Mucosa of rectum (tissue), 2 donors: Measurements from ENCODE around the gene AGBL3.

ENCODE experiments used
- H3K27ac ChIP-seq, 2 donors: one replicate each; pipeline ENCODE4 v1.7.0; 2013; ENCODE audit warnings: inconsistent platforms in 2 of 2, low read depth in 2 of 2, low read length in 2 of 2
- H3K27me3 ChIP-seq, 2 donors: one replicate each; pipeline ENCODE4 v1.7.0; 2013; ENCODE audit warnings: low read length in 2 of 2; ENCODE audit not compliant: control insufficient read depth in 2 of 2, insufficient read depth in 2 of 2
- H3K36me3 ChIP-seq, 2 donors: one replicate each; pipeline ENCODE4 v1.7.0; 2013; ENCODE audit warnings: low read length in 2 of 2; ENCODE audit not compliant: control insufficient read depth in 2 of 2, insufficient read depth in 2 of 2
- H3K4me1 ChIP-seq, 2 donors: one replicate each; pipeline ENCODE4 v1.7.0; 2013; ENCODE audit warnings: low read length in 2 of 2, mild to moderate bottlenecking in 1 of 2; ENCODE audit not compliant: control insufficient read depth in 2 of 2, insufficient read depth in 2 of 2
- H3K4me3 ChIP-seq, 2 donors: one replicate each; pipeline ENCODE4 v1.7.0; 2013; ENCODE audit warnings: low read length in 2 of 2
- H3K9ac ChIP-seq, 2 donors: one replicate each; pipeline ENCODE4 v1.7.0; 2013; ENCODE audit warnings: low read length in 2 of 2, low read depth in 1 of 2, mild to moderate bottlenecking in 1 of 2
- H3K9me3 ChIP-seq, 2 donors: one replicate each; pipeline ENCODE4 v1.7.0; 2013; ENCODE audit warnings: low read length in 2 of 2; ENCODE audit not compliant: control insufficient read depth in 2 of 2
- donor health status: healthy.
- donor health status: Normal muscosa, but diverticular disease.

The AGBL3 gene

GRCh38 chr7:134986363-134987251 is at the start of gene AGBL3:
Gene AGBL3, plus strand, starts transcription at chr7:134986508. Its CDS starts 1,426 bp downstream, at chr7:134987934.
- Histone ChIP-seq H3K9me3 (no peaks in the 10 kb centered on the region), H3K27me3 (no peaks in the 10 kb centered on the region), H3K4me3 (peak within 1 kb of the TSS; percentile 91 to 96), H3K4me1 (peaks cover 0 to 2% of the 10 kb centered on the region in 2 donors), H3K36me3 (no peaks in the 10 kb centered on the region), H3K9ac (peak within 1 kb of the TSS; percentile 86 to 88), H3K27ac (peak within 1 kb of the TSS; percentile 84 to 90)

GRCh38 chr7:134936893-134937510 is 49.3 kb upstream of the AGBL3 start:
- Histone ChIP-seq H3K9me3 (no peaks in the 10 kb centered on the region), H3K27me3 (no peaks in the 10 kb centered on the region), H3K4me3 (no peak overlapping the region), H3K36me3 (no peaks in the 10 kb centered on the region), H3K27ac (no peak overlapping the region), H3K9ac (no peak overlapping the region), H3K4me1 (no peaks in the 10 kb centered on the region)

- Histone ChIP-seq H3K36me3 (no peaks in the 10 kb centered on the region), H3K4me3 (no peak overlapping the region), H3K27ac (no peak overlapping the region), H3K9ac (no peak overlapping the region), H3K27me3 (no peaks in the 10 kb centered on the region), H3K4me1 (no peaks in the 10 kb centered on the region), H3K9me3 (no peaks in the 10 kb centered on the region)
These were observed 48.2 kb upstream of the AGBL3 start for GRCh38 chr7:134938141-134938540.

GRCh38 chr7:134939136-134939535 is 47.2 kb upstream of the AGBL3 start:
- Histone ChIP-seq H3K36me3 (no peaks in the 10 kb centered on the region), H3K4me1 (no peaks in the 10 kb centered on the region), H3K27ac (no peak overlapping the region), H3K27me3 (no peaks in the 10 kb centered on the region), H3K9ac (no peak overlapping the region), H3K4me3 (no peak overlapping the region), H3K9me3 (no peaks in the 10 kb centered on the region)

- no peaks in the 10 kb centered on the region for H3K27me3 ChIP-seq
- H3K4me3 ChIP-seq, result no peak overlapping the region
- no peaks in the 10 kb centered on the region for H3K36me3 ChIP-seq
- H3K9ac ChIP-seq, result no peak overlapping the region
- no peak overlapping the region for H3K27ac ChIP-seq
- H3K9me3 ChIP-seq, result no peaks in the 10 kb centered on the region
- no peaks in the 10 kb centered on the region for H3K4me1 ChIP-seq
These were observed 45.6 kb upstream of the AGBL3 start for GRCh38 chr7:134940729-134941128.

- H3K4me3 ChIP-seq, result no peak overlapping the region
- H3K4me1 ChIP-seq, result no peaks in the 10 kb centered on the region
These were observed 45.0 kb upstream of the AGBL3 start for GRCh38 chr7:134941185-134941900.

GRCh38 chr7:134941952-134942351 is 44.4 kb upstream of the AGBL3 start:
- Histone ChIP-seq H3K27ac (no peak overlapping the region), H3K4me1 (no peaks in the 10 kb centered on the region), H3K4me3 (no peak overlapping the region), H3K27me3 (no peaks in the 10 kb centered on the region), H3K9me3 (no peaks in the 10 kb centered on the region), H3K9ac (no peak overlapping the region), H3K36me3 (no peaks in the 10 kb centered on the region)

More at GRCh38 chr7:134941185-134941900, 45.0 kb upstream of the AGBL3 start:
- no peaks in the 10 kb centered on the region for H3K9me3 ChIP-seq
- no peaks in the 10 kb centered on the region for H3K36me3 ChIP-seq
- H3K27ac ChIP-seq, result no peak overlapping the region
- no peaks in the 10 kb centered on the region for H3K27me3 ChIP-seq
- no peak overlapping the region for H3K9ac ChIP-seq

GRCh38 chr7:134942690-134943466 is 43.4 kb upstream of the AGBL3 start:
- H3K9me3 ChIP-seq, result no peaks in the 10 kb centered on the region
- H3K9ac ChIP-seq, result no peak overlapping the region
- no peak overlapping the region for H3K27ac ChIP-seq
- no peaks in the 10 kb centered on the region for H3K4me1 ChIP-seq
- no peak overlapping the region for H3K4me3 ChIP-seq
- H3K27me3 ChIP-seq, result no peaks in the 10 kb centered on the region
- H3K36me3 ChIP-seq, result no peaks in the 10 kb centered on the region

GRCh38 chr7:134943785-134944400 is 42.4 kb upstream of the AGBL3 start:
- H3K4me1 ChIP-seq, result no peaks in the 10 kb centered on the region
- no peaks in the 10 kb centered on the region for H3K9me3 ChIP-seq
- no peaks in the 10 kb centered on the region for H3K36me3 ChIP-seq
- no peak overlapping the region for H3K9ac ChIP-seq
- H3K27me3 ChIP-seq, result no peaks in the 10 kb centered on the region
- no peak overlapping the region for H3K27ac ChIP-seq
- H3K4me3 ChIP-seq, result no peak overlapping the region
